ENCODE measurements around the gene CFD.
"Not testable (repeated sequence)": the region's sequence is repeated elsewhere in the genome, so short reads cannot be mapped to it uniquely, and the experiment has no call there.

Gene CFD

GRCh38 chr19:873084-873483 is 13.6 kb downstream of the CFD start:
- no peak for DNase-seq

DNA sequence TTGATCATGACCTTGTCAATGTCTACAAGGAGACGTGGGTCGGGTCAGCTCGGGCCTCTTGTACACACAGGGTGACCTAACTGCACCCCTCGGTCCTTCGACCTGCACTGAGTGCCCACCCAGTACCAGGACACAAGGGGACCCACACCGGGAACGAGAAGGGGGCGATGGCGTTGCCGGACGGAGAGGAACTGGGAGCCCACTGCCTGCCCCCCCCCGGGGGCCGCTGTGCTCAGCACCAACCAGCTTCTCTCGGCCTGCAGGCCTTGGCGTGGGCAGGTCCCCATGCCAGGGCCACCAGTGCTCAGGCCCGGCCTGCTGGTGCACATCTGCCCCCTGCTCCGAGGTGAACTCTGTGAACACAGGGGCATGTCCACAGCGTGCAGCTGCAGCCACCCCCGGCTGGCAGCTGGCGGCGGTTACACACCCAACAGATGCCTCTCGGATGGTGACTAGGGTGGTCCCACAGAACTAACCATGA is 14.1 kb downstream of the CFD start:
- DNase-seq: no peak

DNA sequence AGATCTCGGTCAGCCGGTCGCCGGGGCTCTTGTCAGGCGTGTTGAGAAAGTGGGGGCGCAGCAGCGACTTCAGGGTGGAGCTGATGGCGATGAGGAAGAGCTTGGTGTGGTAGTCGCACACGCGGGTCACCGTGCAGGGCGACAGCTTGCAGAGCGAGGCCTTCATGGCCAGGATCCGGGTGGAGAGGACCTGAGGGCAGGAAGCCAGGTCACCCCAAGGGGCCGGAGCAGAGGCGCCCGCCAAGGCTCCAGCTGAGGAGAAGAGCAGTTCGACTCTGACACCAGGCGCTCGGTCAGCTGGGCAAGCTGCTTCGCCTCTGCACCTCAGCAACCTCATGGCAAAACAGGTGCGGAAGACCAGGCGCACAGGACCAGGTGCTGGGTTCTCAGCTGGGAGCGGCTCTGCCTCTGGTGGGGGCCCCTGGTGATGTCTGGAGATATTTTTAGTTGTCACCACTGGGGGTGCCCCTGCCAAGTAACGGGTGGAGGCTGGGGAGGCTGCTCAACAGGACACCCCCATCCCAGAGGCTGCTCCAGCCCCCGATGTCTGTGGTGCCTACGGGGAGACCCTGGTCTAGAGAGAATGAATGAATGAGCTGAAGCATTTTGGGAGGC is 15.9 kb downstream of the CFD start:
- no peak for DNase-seq

- DNase-seq: no peak
Measured at GRCh38 chr19:876089-876488, 16.6 kb downstream of the CFD start.

DNA sequence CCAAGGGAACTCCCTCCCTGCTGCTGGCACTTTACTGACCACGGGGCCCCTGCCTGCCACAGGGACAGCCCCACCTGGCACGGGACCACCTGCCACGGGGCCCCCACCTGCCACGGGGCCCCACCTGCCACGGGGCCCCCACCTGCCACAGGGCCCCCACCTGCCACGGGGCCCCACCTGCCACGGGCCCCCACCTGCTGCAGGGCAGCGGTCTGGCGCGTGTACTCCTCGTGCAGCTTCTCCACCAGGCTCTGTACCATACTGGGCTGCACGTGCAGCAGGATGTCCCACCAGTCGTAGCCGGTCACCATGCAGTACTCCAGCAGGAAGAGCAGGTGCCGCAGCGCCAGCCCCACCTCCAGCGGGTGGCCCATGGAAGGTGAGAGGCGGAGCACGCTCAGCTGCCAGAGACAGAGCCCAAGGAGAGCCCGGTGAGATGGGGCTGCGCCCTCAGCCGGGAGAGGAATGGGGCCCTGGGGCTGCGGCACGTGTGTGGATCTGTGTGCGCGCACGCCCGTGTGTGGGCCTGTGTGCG is 17.4 kb downstream of the CFD start:
- no peak for DNase-seq

- DNase-seq: not testable (repeated sequence)
Measured at GRCh38 chr19:877992-878660, 18.7 kb downstream of the CFD start.

- DNase-seq: not testable (repeated sequence)
Measured at GRCh38 chr19:878751-879561, 19.5 kb downstream of the CFD start.

GRCh38 chr19:879711-880438 is 20.4 kb downstream of the CFD start:
- DNase-seq: no peak

GRCh38 chr19:881385-882071 is 22.1 kb downstream of the CFD start:
- DNase-seq: no peak

GRCh38 chr19:882871-883497 is 23.5 kb downstream of the CFD start:
- DNase-seq: no peak

DNA sequence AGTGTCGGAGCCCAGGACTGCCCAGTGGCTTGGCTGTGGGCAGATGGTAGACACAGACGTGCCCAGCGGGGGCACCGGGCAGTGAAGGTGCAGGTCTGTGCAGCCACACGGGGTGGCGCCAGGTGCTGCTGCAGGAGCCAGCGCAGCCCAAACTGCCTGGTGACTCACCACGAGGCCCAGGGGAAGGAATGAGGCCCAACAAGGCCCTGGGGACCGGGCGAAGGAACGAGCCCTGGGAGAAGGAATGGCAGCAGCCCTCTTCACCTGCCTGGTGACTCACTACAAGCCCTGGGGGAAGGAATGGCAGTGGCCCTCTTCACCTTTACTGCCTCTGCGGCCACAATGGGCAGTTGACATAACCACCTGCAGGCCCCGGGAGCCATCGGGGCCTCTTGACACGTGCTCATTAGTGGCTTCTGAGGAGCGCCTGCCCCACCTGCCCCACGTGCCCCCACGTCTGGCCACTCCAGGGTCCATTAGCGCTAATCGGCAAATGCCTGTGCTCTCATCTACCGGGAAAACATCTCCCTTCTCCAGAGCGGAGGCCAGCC is 24.3 kb downstream of the CFD start:
- no peak for DNase-seq

DNA sequence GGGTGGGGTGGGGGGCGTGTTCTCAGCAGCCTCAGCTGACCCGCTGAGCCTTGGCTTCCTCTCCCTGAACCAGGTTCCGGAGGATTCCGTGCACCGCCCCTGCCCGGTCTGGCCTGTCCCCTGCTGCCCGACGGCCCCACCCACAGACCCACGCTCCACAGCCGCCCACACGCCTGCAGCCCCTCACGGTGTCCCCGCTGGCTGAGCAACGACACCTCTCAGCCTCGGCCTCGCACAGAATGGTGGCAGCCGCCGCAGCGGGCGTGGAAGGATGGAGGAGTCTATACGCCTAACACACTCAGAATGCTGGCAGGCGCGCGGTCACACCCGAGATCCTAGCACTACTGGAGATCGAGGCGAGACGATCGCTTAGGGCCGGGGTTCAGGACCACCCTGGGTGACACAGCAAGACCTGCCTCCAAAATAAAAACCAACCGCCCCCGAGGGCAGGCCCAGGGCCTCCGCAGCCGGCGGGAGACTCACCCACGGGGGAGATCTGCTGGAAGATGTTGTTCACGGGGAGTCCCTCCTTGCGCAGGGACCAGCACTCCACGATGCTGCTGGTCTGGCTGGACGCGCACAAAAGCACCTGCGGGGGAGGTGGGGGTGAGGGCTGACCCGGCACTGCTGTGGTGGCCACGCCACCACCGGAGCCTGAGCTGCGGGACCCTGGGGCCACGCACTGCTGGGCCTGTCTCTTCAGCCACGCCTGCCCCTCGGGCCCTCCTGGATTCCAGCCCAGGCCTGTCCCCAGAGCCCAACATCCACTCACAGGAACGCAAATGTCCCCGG is 25.2 kb downstream of the CFD start:
- DNase-seq: no peak

DNA sequence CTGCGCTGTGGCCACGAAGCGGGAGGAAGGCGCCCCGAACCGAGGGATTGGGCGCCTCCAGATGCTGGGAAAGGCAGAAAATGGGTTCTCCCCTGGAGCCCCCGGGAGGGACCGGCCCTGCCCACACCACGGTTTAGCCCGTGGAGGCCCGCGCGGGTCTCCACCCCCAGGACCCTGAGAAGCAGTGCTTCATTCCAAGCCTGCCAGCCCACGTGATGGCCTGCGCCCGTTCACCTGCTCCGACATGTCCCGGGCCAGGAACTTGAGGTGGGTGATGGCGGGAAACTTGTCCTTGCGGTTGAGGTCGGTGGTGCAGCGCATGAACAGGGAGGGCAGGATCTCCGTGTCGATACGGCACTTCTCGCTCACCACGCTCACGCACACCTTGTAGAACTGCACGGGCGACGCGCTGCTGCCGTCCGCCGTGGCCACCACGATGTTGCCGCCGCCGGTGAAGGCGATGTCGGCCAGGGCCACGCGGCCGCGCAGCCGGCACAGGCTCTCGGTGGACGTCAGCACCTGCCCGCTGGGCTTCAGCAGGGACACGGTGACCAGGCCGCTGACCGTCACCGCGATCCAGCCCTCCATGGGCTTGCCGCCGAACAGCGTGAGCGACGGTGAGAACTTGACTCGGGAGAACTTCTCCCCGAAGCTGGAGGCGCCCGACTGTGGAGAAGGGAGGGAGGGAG is 26.2 kb downstream of the CFD start:
- DNase-seq: no peak

DNA sequence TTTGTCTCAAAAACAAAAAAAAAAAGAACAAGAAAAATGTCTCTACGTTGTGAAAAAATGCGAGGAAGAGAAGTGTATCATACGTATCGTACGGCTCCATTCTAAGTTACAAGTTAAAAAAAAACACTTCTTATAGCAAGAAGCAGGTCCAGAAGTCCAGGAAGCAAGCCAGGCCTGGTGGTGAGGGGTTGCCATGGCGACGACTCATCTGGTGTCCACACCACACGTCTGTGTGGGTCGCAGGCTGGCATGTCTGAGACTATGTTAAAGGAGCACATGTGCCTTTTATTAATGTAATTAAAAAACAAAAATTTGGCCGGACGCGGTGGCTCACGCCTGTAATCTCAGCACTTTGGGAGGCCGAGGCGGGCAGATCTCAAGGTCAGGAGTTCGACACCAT is 27.6 kb downstream of the CFD start:
- no peak for DNase-seq

DNA sequence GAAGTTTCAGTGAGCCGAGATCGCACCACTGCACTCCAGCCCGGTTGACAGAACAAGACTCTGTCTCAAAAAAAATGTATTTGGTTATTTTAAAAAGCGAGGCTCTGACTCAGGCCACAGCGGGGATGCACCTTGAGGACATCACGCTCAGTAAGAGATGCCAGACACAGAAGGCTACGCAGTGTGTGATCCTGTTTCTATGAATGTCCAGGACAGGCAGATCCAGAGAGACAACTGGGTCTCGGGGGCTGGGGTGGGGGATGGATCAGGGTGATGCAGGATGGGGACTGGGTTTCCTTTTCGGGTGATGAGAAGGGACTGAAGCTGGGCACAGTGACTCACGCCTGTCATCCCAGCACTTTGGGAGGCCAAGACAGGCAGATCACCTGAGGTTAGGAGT is 28.1 kb downstream of the CFD start:
- DNase-seq: no peak

GRCh38 chr19:888581-889385 is 29.3 kb downstream of the CFD start:
- no peak for DNase-seq

DNA sequence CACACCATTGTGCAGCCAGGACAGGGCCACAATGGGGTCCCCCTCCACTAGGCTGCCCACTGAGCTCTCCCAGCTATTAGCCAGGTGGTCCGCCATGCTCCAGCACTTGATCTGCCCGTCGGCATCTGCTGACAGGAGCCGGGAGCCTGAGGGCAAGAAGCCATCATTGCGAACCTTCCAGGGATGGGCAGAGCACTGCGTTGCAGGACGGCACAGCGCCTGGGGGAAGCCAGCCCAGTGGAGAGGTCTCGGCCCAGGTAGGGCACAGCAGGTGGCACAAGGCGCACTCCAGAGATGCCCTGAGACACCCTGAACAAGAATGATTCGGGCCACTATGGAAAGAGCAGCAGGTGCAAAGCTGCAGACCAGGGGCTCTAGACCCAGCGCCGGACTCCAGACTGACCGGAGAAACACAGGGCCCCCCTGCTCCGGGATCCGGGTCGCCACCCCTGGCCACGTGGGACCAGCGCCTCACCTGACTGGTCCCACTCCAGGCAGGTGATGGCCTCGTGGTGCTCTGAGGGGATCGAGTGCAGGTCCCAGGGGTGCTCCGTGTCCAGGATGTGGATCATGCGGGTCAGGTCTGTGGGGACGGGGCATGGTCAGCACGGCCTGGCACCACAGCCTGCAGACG is 30.3 kb downstream of the CFD start:
- no peak for DNase-seq

DNA sequence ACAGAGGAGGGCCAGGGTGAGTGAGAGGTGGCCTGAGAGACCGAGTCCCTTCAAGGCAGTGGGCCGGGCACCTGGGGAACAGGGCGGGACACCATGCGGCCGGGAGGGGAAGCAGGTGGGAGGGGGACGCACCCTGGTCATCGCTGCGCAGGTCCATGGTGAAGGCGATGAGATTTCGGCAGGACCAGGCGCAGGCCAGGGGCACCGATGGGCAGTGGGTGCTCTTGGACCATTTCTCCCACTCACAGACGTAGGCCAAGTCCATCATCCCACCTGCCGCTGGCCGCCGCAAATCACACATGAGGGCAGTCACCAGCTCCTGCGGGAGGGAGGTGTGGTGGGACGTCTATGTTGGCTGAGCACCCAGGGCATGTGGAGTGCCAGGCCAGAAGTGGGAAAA is 31.4 kb downstream of the CFD start:
- no peak for DNase-seq

Measured in NCI-H1436 treated with DMSO at 0.1 percent for 48 hours (cell line).